OCI-LY7 (cell line): ENCODE data around the gene HSD17B2. TPM values are rescaled to one million over a fixed set of nuclear protein-coding genes. Genes with fewer than 3 reads are reported as not detected.

ENCODE experiments used
- BruUV-seq: library from RNA; stranded (reverse); fragments of 400-500 nt; replicated peaks from 2 replicates; lab custom pipeline; 2021; lab: Mats Ljungman, UMichigan
- CTCF ChIA-PET: fragments of 300-600 bp; sonication (Branson Sonifier 250); formaldehyde crosslinking; loops from one replicate; lab custom pipeline; 2022; ENCODE audit warnings: antibody characterized with exemption; ENCODE audit not compliant: unreplicated experiment; lab: Charles Lee
- POLR2A ChIA-PET: fragments of 300-600 bp; sonication (Branson Sonifier 250); formaldehyde crosslinking; loops from one replicate; lab custom pipeline; 2022; ENCODE audit warnings: antibody characterized with exemption; lab: Charles Lee
- DNase-seq: peaks from one replicate; pipeline ENCODE4 v3.0.0-alpha.2; 2015; ENCODE audit warnings: low spot score
- H2AFZ ChIP-seq: fragments of 200-600 bp; sonication (generic), shearing (Covaris generic); 2 replicates; pipeline ENCODE4 v1.6.1; 2014; ENCODE audit warnings: mild to moderate bottlenecking, antibody characterized with exemption, low read length, moderate library complexity
- H3K27ac ChIP-seq: fragments of 200-600 bp; sonication (generic); 2 replicates; pipeline ENCODE4 v1.5.1; 2014; ENCODE audit warnings: mixed run types, low read depth, mild to moderate bottlenecking, moderate library complexity, low read length, inconsistent platforms; ENCODE audit not compliant: poor library complexity, severe bottlenecking
- H3K36me3 ChIP-seq: fragments of 200-600 bp; sonication (generic); 2 replicates; pipeline ENCODE4 v1.6.1; 2014; ENCODE audit warnings: mild to moderate bottlenecking, antibody characterized with exemption, low read length, moderate library complexity, mixed read lengths; ENCODE audit not compliant: insufficient read depth
- H3K4me1 ChIP-seq: fragments of 200-600 bp; sonication (generic); 2 replicates; pipeline ENCODE4 v1.5.1; 2014; ENCODE audit warnings: mild to moderate bottlenecking, low read length; ENCODE audit not compliant: insufficient read depth, poor library complexity, severe bottlenecking
- H3K4me2 ChIP-seq: fragments of 200-600 bp; sonication (generic); 2 replicates; pipeline ENCODE4 v1.6.1; 2014; ENCODE audit warnings: mild to moderate bottlenecking, low read length
- H3K4me3 ChIP-seq: fragments of 200-600 bp; sonication (generic); 2 replicates; pipeline ENCODE4 v1.5.1; 2014; ENCODE audit warnings: mild to moderate bottlenecking, low read depth, low read length; ENCODE audit not compliant: poor library complexity, severe bottlenecking
- H3K79me2 ChIP-seq: fragments of 200-600 bp; sonication (generic); 2 replicates; pipeline ENCODE4 v1.6.1; 2016; ENCODE audit warnings: low read depth, mild to moderate bottlenecking, low read length, moderate library complexity, mixed read lengths; ENCODE audit not compliant: insufficient read depth
- H3K9me2 ChIP-seq: fragments of 200-600 bp; sonication (generic); 2 replicates; pipeline ENCODE4 v1.6.1; 2016; ENCODE audit warnings: mild to moderate bottlenecking, low read length, mixed read lengths; ENCODE audit not compliant: insufficient read depth
- H3K9me3 ChIP-seq: fragments of 200-600 bp; sonication (generic); 2 replicates; pipeline ENCODE4 v1.6.1; 2014; ENCODE audit warnings: mild to moderate bottlenecking, mixed run types, low read length, mixed read lengths
- H4K20me1 ChIP-seq: fragments of 200-600 bp; sonication (generic); 2 replicates; pipeline ENCODE4 v1.6.1; 2014; ENCODE audit warnings: mild to moderate bottlenecking, antibody characterized with exemption, low read length, moderate library complexity, mixed read lengths; ENCODE audit not compliant: insufficient read depth
- CTCF ChIP-seq: fragments of 200-600 bp; sonication (generic); conservative IDR thresholded peaks from 2 replicates; pipeline ENCODE4 v1.5.1; 2014; ENCODE audit warnings: mild to moderate bottlenecking, antibody characterized with exemption, low read length, moderate library complexity, mixed read lengths
- EZH2phosphoT487 ChIP-seq: fragments of 200-600 bp; sonication (generic); IDR thresholded peaks from 2 replicates; pipeline ENCODE4 v1.6.1; 2018; ENCODE audit warnings: low read depth, borderline replicate concordance, mild to moderate bottlenecking, mixed run types, antibody characterized with exemption, low read length, moderate library complexity, mixed read lengths
- intact Hi-C: fragments of 100-400 bp; cut with micrococcal nuclease; formaldehyde crosslinking; loops from one replicate; pipeline ENCODE4 v1.10.0; 2022; ENCODE audit not compliant: unreplicated experiment
- total RNA-seq, 2 experiments: library from RNA; depleted of rRNA in 1 of 2; stranded (reverse); fragments of >200 nt in 1 of 2; shearing (Covaris generic) in 1 of 2; gene quantifications; 2 replicates each; pipeline ENCODE4 v1.2.3, GENCODE V29; 2014 to 2022

The HSD17B2 gene
- total RNA-seq, 2 experiments from 2014 or later = not detected

- TF ChIP-seq EZH2phosphoT487 = no peak
- no peak for TF ChIP-seq CTCF
- Histone ChIP-seq H3K4me1 (no peaks in the 10 kb centered on the region), H3K79me2 (no peaks in the 10 kb centered on the region), H3K4me2 (no peak overlapping the region), H3K27ac (no peak overlapping the region), H3K36me3 (no peaks in the 10 kb centered on the region), H3K9me3 (no peaks in the 10 kb centered on the region), H3K9me2 (no peaks in the 10 kb centered on the region), H3K4me3 (no peak overlapping the region), H4K20me1 (no peaks in the 10 kb centered on the region), H2AFZ (no peak overlapping the region)
- no peak for DNase-seq
- POLR2A ChIA-PET = no interaction called here
- intact Hi-C loops = no loop called here
- CTCF ChIA-PET = no interaction called here
- no TSS peak for BruUV-seq
Observed at GRCh38 chr16:82033006-82033405, 2.0 kb upstream of the HSD17B2 start.

- Histone ChIP-seq H3K9me2 (no peaks in the 10 kb centered on the region), H3K27ac (no peak overlapping the region), H3K4me1 (no peaks in the 10 kb centered on the region), H3K9me3 (no peaks in the 10 kb centered on the region), H3K4me3 (no peak overlapping the region), H3K4me2 (no peak overlapping the region), H3K79me2 (no peaks in the 10 kb centered on the region), H4K20me1 (no peaks in the 10 kb centered on the region), H2AFZ (no peak overlapping the region), H3K36me3 (no peaks in the 10 kb centered on the region)
- ChIA-PET CTCF (no interaction called here), POLR2A (no interaction called here)
- no peak for DNase-seq
- intact Hi-C loops = no loop called here
- BruUV-seq = no TSS peak
- TF ChIP-seq CTCF (no peak), EZH2phosphoT487 (no peak)
Observed at GRCh38 chr16:82033683-82034300, 1.3 kb upstream of the HSD17B2 start.

- H3K4me1 ChIP-seq = no peaks in the 10 kb centered on the region
- no peak for DNase-seq
- no peak overlapping the region for H3K4me3 ChIP-seq
- no peak overlapping the region for H2AFZ ChIP-seq
- CTCF ChIA-PET = no interaction called here
- H3K36me3 ChIP-seq = no peaks in the 10 kb centered on the region
- no peak overlapping the region for H3K27ac ChIP-seq
- BruUV-seq = no TSS peak
- H3K9me2 ChIP-seq = no peaks in the 10 kb centered on the region
- no peaks in the 10 kb centered on the region for H3K79me2 ChIP-seq
- POLR2A ChIA-PET = interaction anchor here (1.1 kb wide), 1 partner anchor 37 kb away, joined by 3 read pairs; no protein-coding TSS in a partner anchor
- intact Hi-C loops = no loop called here
- TF ChIP-seq EZH2phosphoT487 = no peak
- TF ChIP-seq CTCF = no peak
- H4K20me1 ChIP-seq = no peaks in the 10 kb centered on the region
- H3K4me2 ChIP-seq = no peak overlapping the region
- no peaks in the 10 kb centered on the region for H3K9me3 ChIP-seq
Observed at GRCh38 chr16:82037251-82037650, 2.2 kb downstream of the HSD17B2 start.
